ENCODE data around the gene ATP8A1. TPM values are rescaled to one million over a fixed set of nuclear protein-coding genes. Genes with fewer than 3 reads are reported as not detected.

The ATP8A1 gene
- total and polyA plus RNA-seq, 2 of the 4 experiments (the other 2 are of a cell fraction), result 0.12 to 0.36 TPM

DNA sequence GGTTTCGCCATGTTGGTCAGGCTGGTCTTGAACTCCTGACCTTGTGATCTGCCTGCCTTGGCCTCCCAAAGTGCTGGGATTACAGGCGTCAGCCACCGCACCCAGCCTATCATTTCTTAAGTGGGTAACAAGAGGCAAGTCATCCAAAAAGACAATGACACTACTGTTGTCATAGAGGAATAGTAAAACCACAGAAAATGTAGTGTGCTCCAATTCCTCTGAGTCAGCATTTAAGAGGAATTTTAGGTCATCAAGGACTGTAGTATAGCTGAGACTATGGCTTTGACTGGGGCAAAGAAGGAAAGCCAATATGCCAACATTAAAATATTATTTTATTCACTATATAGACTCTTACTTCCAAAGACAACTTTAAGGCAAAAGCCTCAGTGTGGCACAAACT is 48.4 kb downstream of the ATP8A1 start:
- H3K23ac ChIP-seq (ENCODE audit: low read depth, low read length), result no peak overlapping the region
- no peak overlapping the region for H2AK5ac ChIP-seq (ENCODE audit: low read depth, low read length)
- intact Hi-C loops (cut with micrococcal nuclease) (no loop called here), dilution Hi-C loops (cut with HindIII; ENCODE audit: low sequenced_read_pairs, unreplicated experiment) (no loop called here), in situ Hi-C loops (cut with MboI; ENCODE audit: low sequenced_read_pairs) (no loop called here)
- DNase-seq, result no peak
- ATAC-seq (ENCODE audit: low read depth), result no peak
- TF ChIP-seq MAFK (IDR thresholded peaks at IDR 0.05; ENCODE audit: low read depth, low read length) (peak; percentile 86), RAD21 (IDR thresholded peaks at IDR 0.05; ENCODE audit: low read length) (no peak), RFX5 (IDR thresholded peaks at IDR 0.05; ENCODE audit: low read depth, low read length) (no peak), BHLHE40 (IDR thresholded peaks at IDR 0.05; ENCODE audit: low read depth, low read length) (no peak), FOS (IDR thresholded peaks at IDR 0.05; ENCODE audit: low read depth, low read length) (no peak)
- CTCF ChIA-PET, result no interaction called here
- H2BK120ac ChIP-seq (ENCODE audit: low read depth, low read length), result no peak overlapping the region
- H4K5ac ChIP-seq (ENCODE audit: low read depth, low read length), result no peak overlapping the region
- no peak overlapping the region for H3K14ac ChIP-seq (replicated peaks; ENCODE audit: low read depth, low read length)
- H2AK9ac ChIP-seq (replicated peaks; ENCODE audit: low read depth, low read length, poor library complexity), result no peak overlapping the region
- POLR2A ChIA-PET (ENCODE audit: unreplicated experiment), result no interaction called here
- H2AFZ ChIP-seq (replicated peaks; ENCODE audit: low read length, poor library complexity), result no peak overlapping the region
- H3K4ac ChIP-seq (ENCODE audit: low read depth, low read length), result no peak overlapping the region
- no peak overlapping the region for H2BK20ac ChIP-seq (ENCODE audit: low read depth, low read length)
- no peaks in the 10 kb centered on the region for H3K9me3 ChIP-seq (ENCODE audit: control insufficient read depth, insufficient read depth, low read length)
- BruUV-seq (replicated peaks), result no TSS peak
- H3K4me3 ChIP-seq (ENCODE audit: insufficient read depth, low read depth, low read length), result no peak overlapping the region
- no peak overlapping the region for H3K4me2 ChIP-seq (ENCODE audit: low read depth, low read length)
- H4K8ac ChIP-seq (ENCODE audit: low read depth in 2 of 2, low read length in 2 of 2), result no peak overlapping the region
- H3K4me1 ChIP-seq (ENCODE audit: control insufficient read depth, insufficient read depth, low read length), result no peaks in the 10 kb centered on the region
- WGBS, 2 experiments (ENCODE audit: extremely low coverage in 2 of 2, insufficient read length in 1 of 2), result no CpG with 5 or more reads among the region's 3 CpGs
- no peak overlapping the region for H4K91ac ChIP-seq (ENCODE audit: insufficient read depth, low read depth, low read length)
- H3K27me3 ChIP-seq (ENCODE audit: control insufficient read depth, insufficient read depth, low read length), result no peaks in the 10 kb centered on the region
- H3K56ac ChIP-seq (ENCODE audit: extremely low read depth, insufficient read depth, low read length), result no peak overlapping the region
- H3K79me1 ChIP-seq (ENCODE audit: low read depth in 1 of 2, low read length in 2 of 2), result no peaks in the 10 kb centered on the region
- no peak overlapping the region for H2BK5ac ChIP-seq (ENCODE audit: low read depth, low read length, poor library complexity, severe bottlenecking)
- H3K18ac ChIP-seq (ENCODE audit: low read depth, low read length), result no peak overlapping the region
- no peak overlapping the region for H2BK15ac ChIP-seq (ENCODE audit: low read depth, low read length)
- H4K20me1 ChIP-seq (ENCODE audit: insufficient read depth, low read length), result no peaks in the 10 kb centered on the region
- no peaks in the 10 kb centered on the region for H3K36me3 ChIP-seq (ENCODE audit: control insufficient read depth, insufficient read depth, low read length)
- H3K27ac ChIP-seq (ENCODE audit: insufficient read depth, low read length), result no peak overlapping the region
- no peak overlapping the region for H3K9ac ChIP-seq (ENCODE audit: low read depth, low read length)
- H3K9me1 ChIP-seq (ENCODE audit: insufficient read depth, low read length), result no peaks in the 10 kb centered on the region

Measured in IMR-90 (cell line).